Measurements from ENCODE around the gene KLHDC8A.
"Not testable (repeated sequence)": the region's sequence is repeated elsewhere in the genome, so short reads cannot be mapped to it uniquely, and the experiment has no call there.

Gene KLHDC8A

GRCh38 chr1:205356440-205357139 lies at the start of gene KLHDC8A:
Gene KLHDC8A, minus strand, starts transcription at chr1:205356922. Its CDS starts 13,318 bp downstream, at chr1:205343604.
- DNase-seq (ENCODE audit: low spot score) = peak; percentile 73

- not testable (repeated sequence) for DNase-seq (ENCODE audit: low spot score)
Measured at GRCh38 chr1:205406252-205406651, 49.5 kb upstream of the KLHDC8A start.

- DNase-seq (ENCODE audit: low spot score) = not testable (repeated sequence)
Measured at GRCh38 chr1:205404484-205404883, 47.8 kb upstream of the KLHDC8A start.

- no peak for DNase-seq (ENCODE audit: low spot score)
Measured at GRCh38 chr1:205398586-205398985, 41.9 kb upstream of the KLHDC8A start.

- DNase-seq (ENCODE audit: low spot score) = peak; percentile 57
Measured at GRCh38 chr1:205396967-205397616, 40.4 kb upstream of the KLHDC8A start.

- no peak for DNase-seq (ENCODE audit: low spot score)
Measured at GRCh38 chr1:205395616-205396015, 38.9 kb upstream of the KLHDC8A start.

- no peak for DNase-seq (ENCODE audit: low spot score)
Measured at GRCh38 chr1:205392650-205393049, 35.9 kb upstream of the KLHDC8A start.

- DNase-seq (ENCODE audit: low spot score) = no peak
Measured at GRCh38 chr1:205391386-205391785, 34.7 kb upstream of the KLHDC8A start.

- no peak for DNase-seq (ENCODE audit: low spot score)
Measured at GRCh38 chr1:205387845-205388244, 31.1 kb upstream of the KLHDC8A start.

- not testable (repeated sequence) for DNase-seq (ENCODE audit: low spot score)
Measured at GRCh38 chr1:205382990-205383389, 26.3 kb upstream of the KLHDC8A start.

GRCh38 chr1:205382561-205382960 lies 25.8 kb upstream of the KLHDC8A start:
- peak; percentile 27 for DNase-seq (ENCODE audit: low spot score)

- DNase-seq (ENCODE audit: low spot score) = no peak
Measured at GRCh38 chr1:205381305-205381704, 24.6 kb upstream of the KLHDC8A start.

GRCh38 chr1:205380882-205381281 lies 24.2 kb upstream of the KLHDC8A start:
- no peak for DNase-seq (ENCODE audit: low spot score)

- DNase-seq (ENCODE audit: low spot score) = no peak
Measured at GRCh38 chr1:205379056-205379455, 22.3 kb upstream of the KLHDC8A start.

- no peak for DNase-seq (ENCODE audit: low spot score)
Measured at GRCh38 chr1:205377355-205377754, 20.6 kb upstream of the KLHDC8A start.

GRCh38 chr1:205376739-205377138 lies 20.0 kb upstream of the KLHDC8A start:
- DNase-seq (ENCODE audit: low spot score) = no peak

- peak; percentile 65 for DNase-seq (ENCODE audit: low spot score)
Measured at GRCh38 chr1:205375835-205376545, 19.3 kb upstream of the KLHDC8A start.

GRCh38 chr1:205374210-205375078 lies 17.7 kb upstream of the KLHDC8A start:
- no peak for DNase-seq (ENCODE audit: low spot score)

GRCh38 chr1:205373798-205374175 lies 17.1 kb upstream of the KLHDC8A start:
- DNase-seq (ENCODE audit: low spot score) = no peak

GRCh38 chr1:205373022-205373797 lies 16.5 kb upstream of the KLHDC8A start:
- no peak for DNase-seq (ENCODE audit: low spot score)

Measured in Ammon's horn (tissue), 1 donor.